GM19240 (cell line): ENCODE data around the gene ANO7.
"Not testable (repeated sequence)": the region's sequence is repeated elsewhere in the genome, so short reads cannot be mapped to it uniquely, and the experiment has no call there.

ENCODE experiments used
- DNase-seq: peaks from one replicate; pipeline ENCODE4 v3.0.0; 2011; ENCODE audit warnings: low spot score; ENCODE audit not compliant: insufficient read length

ANO7 gene

GRCh38 chr2:241189856-241190201 lies 1.4 kb downstream of the ANO7 start:
- no peak for DNase-seq

GRCh38 chr2:241190291-241190981 lies 2.0 kb downstream of the ANO7 start:
- no peak for DNase-seq

- DNase-seq = no peak
Observed at GRCh38 chr2:241191081-241191480, 2.6 kb downstream of the ANO7 start.

GRCh38 chr2:241193271-241193670 lies 4.8 kb downstream of the ANO7 start:
- DNase-seq = no peak

GRCh38 chr2:241194811-241195210 lies 6.3 kb downstream of the ANO7 start:
- no peak for DNase-seq

GRCh38 chr2:241195506-241196130 lies 7.1 kb downstream of the ANO7 start:
- no peak for DNase-seq

GRCh38 chr2:241197246-241197645 lies 8.8 kb downstream of the ANO7 start:
- not testable (repeated sequence) for DNase-seq

- DNase-seq = no peak
Observed at GRCh38 chr2:241197947-241198346, 9.5 kb downstream of the ANO7 start.

GRCh38 chr2:241198381-241199279 lies 10.2 kb downstream of the ANO7 start:
- no peak for DNase-seq

GRCh38 chr2:241199286-241199685 lies 10.8 kb downstream of the ANO7 start:
- DNase-seq = no peak

GRCh38 chr2:241199897-241200821 lies 11.7 kb downstream of the ANO7 start:
- no peak for DNase-seq

- no peak for DNase-seq
Observed at GRCh38 chr2:241200822-241201395, 12.4 kb downstream of the ANO7 start.

- no peak for DNase-seq
Observed at GRCh38 chr2:241201445-241202267, 13.2 kb downstream of the ANO7 start.

- no peak for DNase-seq
Observed at GRCh38 chr2:241202268-241202585, 13.8 kb downstream of the ANO7 start.

- DNase-seq = no peak
Observed at GRCh38 chr2:241202681-241203080, 14.2 kb downstream of the ANO7 start.

GRCh38 chr2:241203218-241204009 lies 14.9 kb downstream of the ANO7 start:
- DNase-seq = no peak

GRCh38 chr2:241204010-241204384 lies 15.5 kb downstream of the ANO7 start:
- no peak for DNase-seq

- DNase-seq = no peak
Observed at GRCh38 chr2:241204490-241204889, 16.0 kb downstream of the ANO7 start.

GRCh38 chr2:241205086-241205485 lies 16.6 kb downstream of the ANO7 start:
- no peak for DNase-seq
